Measurements from ENCODE around the gene RPRD2.

GRCh38 chr1:150508982-150509381, 145.0 kb downstream of the RPRD2 start:
- TF ChIP-seq CTCF (IDR thresholded peaks at IDR 0.05) (no peak), POLR2AphosphoS5 (IDR thresholded peaks at IDR 0.05) (no peak), EP300 (IDR thresholded peaks at IDR 0.05) (no peak), POLR2A (IDR thresholded peaks at IDR 0.05) (no peak)

Data from sigmoid colon (tissue), 4 donors.